GM06990 (cell line): ENCODE measurements around the gene PLCE1.

Experiments
- DNase-seq: peaks from one replicate; pipeline ENCODE4 v3.0.0-alpha.2; 2011; ENCODE audit not compliant: insufficient read length; ENCODE audit errors: extremely low read depth
- H3K27me3 ChIP-seq: replicated peaks from 2 replicates; pipeline ENCODE4 v1.6.0; 2011; ENCODE audit warnings: low read length; ENCODE audit not compliant: control insufficient read depth, insufficient read depth
- H3K36me3 ChIP-seq: 2 replicates; pipeline ENCODE4 v1.5.1; 2011; ENCODE audit warnings: low read length; ENCODE audit not compliant: control insufficient read depth, insufficient read depth
- H3K4me3 ChIP-seq: replicated peaks from 2 replicates; pipeline ENCODE4 v1.5.1; 2011; ENCODE audit warnings: low read depth, mild to moderate bottlenecking, control low read depth, low read length
- CTCF ChIP-seq: IDR thresholded peaks from 2 replicates; pipeline ENCODE4 v1.5.1; 2011; ENCODE audit warnings: low read length, control low read depth, mild to moderate bottlenecking, inconsistent platforms; ENCODE audit not compliant: insufficient read depth, poor library complexity, severe bottlenecking

The PLCE1 gene

GRCh38 chr10:93995182-93995581, 1.5 kb downstream of the PLCE1 start:
- no peak for DNase-seq
- Histone ChIP-seq H3K4me3 (no peak overlapping the region), H3K27me3 (peaks cover 2% of the 10 kb centered on the region), H3K36me3 (no peaks in the 10 kb centered on the region)
- no peak for TF ChIP-seq CTCF

- no peak for DNase-seq
- Histone ChIP-seq H3K4me3 (no peak overlapping the region), H3K27me3 (peaks cover 2% of the 10 kb centered on the region), H3K36me3 (no peaks in the 10 kb centered on the region)
- no peak for TF ChIP-seq CTCF
These were observed 2.0 kb downstream of the PLCE1 start for GRCh38 chr10:93995598-93996271.

- Histone ChIP-seq H3K27me3 (peaks cover 2% of the 10 kb centered on the region), H3K36me3 (no peaks in the 10 kb centered on the region), H3K4me3 (no peak overlapping the region)
- no peak for DNase-seq
- no peak for TF ChIP-seq CTCF
These were observed 2.8 kb downstream of the PLCE1 start for GRCh38 chr10:93996551-93996950.

- no peak overlapping the region for H3K4me3 ChIP-seq
- DNase-seq: no peak
- H3K27me3 ChIP-seq: peaks cover 2% of the 10 kb centered on the region
- TF ChIP-seq CTCF: no peak
- H3K36me3 ChIP-seq: no peaks in the 10 kb centered on the region
These were observed 3.8 kb downstream of the PLCE1 start for GRCh38 chr10:93997546-93997945.

GRCh38 chr10:93999401-93999851, 5.7 kb downstream of the PLCE1 start:
- Histone ChIP-seq H3K27me3 (no peaks in the 10 kb centered on the region; the same call in 1 of the 2 replicates), H3K4me3 (no peak overlapping the region), H3K36me3 (no peaks in the 10 kb centered on the region)
- no peak for DNase-seq
- no peak for TF ChIP-seq CTCF
